ENCODE measurements around the gene MGMT. TPM values are rescaled to one million over a fixed set of nuclear protein-coding genes. Genes with fewer than 3 reads are reported as not detected.

Gene MGMT
- total RNA-seq, 1 experiment from 2014 or later, result 18.6 TPM

GRCh38 chr10:129760003-129760315, 292.9 kb downstream of the MGMT start:
- Histone ChIP-seq H3K36me3 (replicated peaks; ENCODE audit: control insufficient read depth, insufficient read depth, low read length) (no peaks in the 10 kb centered on the region), H3K4me3 (ENCODE audit: insufficient read depth, low read depth, low read length) (no peak overlapping the region), H3K27me3 (ENCODE audit: control insufficient read depth, insufficient read depth, low read length) (no peaks in the 10 kb centered on the region)
- no peak for DNase-seq

DNA sequence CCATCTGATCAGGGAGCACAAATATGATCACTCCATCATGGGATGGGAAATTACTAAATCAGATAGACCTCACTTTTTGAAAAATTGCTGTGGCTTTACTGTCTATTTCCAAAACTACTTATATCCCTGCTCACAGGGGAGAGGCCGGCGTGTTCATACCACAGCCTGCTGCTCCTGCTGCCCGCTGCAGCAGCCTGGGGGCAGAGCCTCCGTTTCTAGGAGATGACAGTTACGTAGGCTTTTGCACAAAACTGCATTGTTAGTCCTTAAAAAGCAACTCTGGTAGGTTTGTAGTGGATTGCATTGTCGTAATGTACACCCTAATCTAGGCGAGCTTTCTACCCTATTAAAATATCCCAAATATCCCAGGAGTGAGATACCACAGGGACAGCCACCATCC, 293.4 kb downstream of the MGMT start:
- Histone ChIP-seq H3K36me3 (replicated peaks; ENCODE audit: control insufficient read depth, insufficient read depth, low read length) (no peaks in the 10 kb centered on the region), H3K4me3 (ENCODE audit: insufficient read depth, low read depth, low read length) (no peak overlapping the region), H3K27me3 (ENCODE audit: control insufficient read depth, insufficient read depth, low read length) (no peaks in the 10 kb centered on the region)
- DNase-seq, result no peak

DNA sequence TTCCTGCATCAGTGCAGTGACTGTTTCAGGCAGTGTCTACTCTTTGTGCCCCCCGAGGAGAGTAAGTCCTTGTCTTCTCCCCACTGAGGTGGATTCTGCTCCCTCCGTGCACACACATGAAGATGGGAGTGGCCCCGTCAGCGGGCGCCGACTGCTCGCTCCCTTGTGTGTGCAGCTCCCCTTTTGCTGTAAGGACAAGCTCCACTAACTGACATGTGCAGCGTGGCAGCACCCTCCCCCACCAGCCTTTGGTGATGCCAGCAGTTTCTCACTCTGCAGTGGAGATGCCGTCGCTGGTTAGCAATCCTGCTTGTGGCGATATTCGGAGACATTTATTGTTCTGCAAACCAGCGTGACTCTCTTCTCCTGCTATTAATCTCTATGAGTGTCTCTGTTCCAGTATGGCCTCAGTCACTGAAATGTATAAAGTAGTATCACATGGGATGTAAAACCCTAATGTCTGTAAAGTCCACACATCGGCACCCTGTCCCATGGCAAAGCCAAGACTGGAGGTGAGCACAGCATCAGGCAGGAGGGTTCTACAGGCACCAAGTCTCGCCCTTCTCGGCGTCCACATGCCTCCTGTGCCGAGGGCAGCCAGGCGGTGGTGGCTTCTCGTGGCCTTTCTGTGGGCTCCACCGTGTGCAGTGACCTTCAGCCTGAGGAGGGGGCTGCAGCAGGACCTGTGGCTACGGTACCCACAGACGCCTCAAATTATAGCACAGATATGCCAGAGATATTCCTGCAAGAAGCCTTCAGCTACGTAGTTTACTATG, 294.3 kb downstream of the MGMT start:
- Histone ChIP-seq H3K4me3 (ENCODE audit: insufficient read depth, low read depth, low read length) (no peak overlapping the region), H3K36me3 (replicated peaks; ENCODE audit: control insufficient read depth, insufficient read depth, low read length) (no peaks in the 10 kb centered on the region), H3K27me3 (ENCODE audit: control insufficient read depth, insufficient read depth, low read length) (no peaks in the 10 kb centered on the region)
- DNase-seq, result no peak

- Histone ChIP-seq H3K27me3 (ENCODE audit: control insufficient read depth, insufficient read depth, low read length) (no peaks in the 10 kb centered on the region), H3K4me3 (ENCODE audit: insufficient read depth, low read depth, low read length) (no peak overlapping the region), H3K36me3 (replicated peaks; ENCODE audit: control insufficient read depth, insufficient read depth, low read length) (no peaks in the 10 kb centered on the region)
- no peak for DNase-seq
Measured at GRCh38 chr10:129761981-129762956, 295.2 kb downstream of the MGMT start.

- Histone ChIP-seq H3K27me3 (ENCODE audit: control insufficient read depth, insufficient read depth, low read length) (no peaks in the 10 kb centered on the region), H3K36me3 (replicated peaks; ENCODE audit: control insufficient read depth, insufficient read depth, low read length) (no peaks in the 10 kb centered on the region), H3K4me3 (ENCODE audit: insufficient read depth, low read depth, low read length) (no peak overlapping the region)
- DNase-seq, result no peak
Measured at GRCh38 chr10:129764011-129764900, 297.2 kb downstream of the MGMT start.

DNA sequence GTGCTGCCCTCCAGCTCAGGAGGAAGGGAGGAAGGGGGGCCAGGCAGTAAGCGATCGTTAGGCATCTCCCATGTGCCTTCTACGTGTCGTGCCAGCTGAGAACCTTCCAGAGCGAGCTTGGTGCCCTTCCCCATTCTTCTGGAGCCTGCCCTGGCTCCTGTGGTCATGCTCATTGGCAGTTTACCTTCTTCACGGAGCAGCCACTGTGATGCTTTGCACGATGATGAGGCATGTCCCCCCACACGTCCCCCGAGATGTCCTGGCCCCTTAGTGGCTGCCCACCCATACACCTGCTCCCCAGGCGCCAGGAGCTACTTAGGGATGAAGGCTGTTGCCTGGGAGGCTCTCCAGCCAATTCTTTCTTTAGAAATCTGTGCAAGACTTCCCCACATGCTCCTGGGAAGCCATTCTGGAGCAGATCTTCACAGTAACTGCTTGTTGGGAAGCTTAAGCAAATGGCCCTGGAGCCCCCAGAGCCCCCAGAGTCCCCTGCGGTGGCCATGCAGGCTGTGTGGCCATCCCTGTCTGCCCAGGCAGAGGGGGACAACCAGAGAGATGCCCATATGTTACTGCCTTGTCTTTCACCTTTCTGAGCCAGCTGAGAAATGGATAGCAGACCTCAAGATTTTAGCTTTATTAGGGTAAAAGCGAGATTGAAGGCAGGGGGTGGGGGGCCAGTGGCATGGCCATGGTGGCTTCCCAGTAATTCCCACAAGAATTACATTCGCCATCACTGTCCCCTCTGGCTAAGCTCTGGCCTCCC, 298.0 kb downstream of the MGMT start:
- H3K36me3 ChIP-seq (replicated peaks; ENCODE audit: control insufficient read depth, insufficient read depth, low read length), result no peaks in the 10 kb centered on the region
- H3K4me3 ChIP-seq (ENCODE audit: insufficient read depth, low read depth, low read length), result no peak overlapping the region
- DNase-seq, result no peak

DNA sequence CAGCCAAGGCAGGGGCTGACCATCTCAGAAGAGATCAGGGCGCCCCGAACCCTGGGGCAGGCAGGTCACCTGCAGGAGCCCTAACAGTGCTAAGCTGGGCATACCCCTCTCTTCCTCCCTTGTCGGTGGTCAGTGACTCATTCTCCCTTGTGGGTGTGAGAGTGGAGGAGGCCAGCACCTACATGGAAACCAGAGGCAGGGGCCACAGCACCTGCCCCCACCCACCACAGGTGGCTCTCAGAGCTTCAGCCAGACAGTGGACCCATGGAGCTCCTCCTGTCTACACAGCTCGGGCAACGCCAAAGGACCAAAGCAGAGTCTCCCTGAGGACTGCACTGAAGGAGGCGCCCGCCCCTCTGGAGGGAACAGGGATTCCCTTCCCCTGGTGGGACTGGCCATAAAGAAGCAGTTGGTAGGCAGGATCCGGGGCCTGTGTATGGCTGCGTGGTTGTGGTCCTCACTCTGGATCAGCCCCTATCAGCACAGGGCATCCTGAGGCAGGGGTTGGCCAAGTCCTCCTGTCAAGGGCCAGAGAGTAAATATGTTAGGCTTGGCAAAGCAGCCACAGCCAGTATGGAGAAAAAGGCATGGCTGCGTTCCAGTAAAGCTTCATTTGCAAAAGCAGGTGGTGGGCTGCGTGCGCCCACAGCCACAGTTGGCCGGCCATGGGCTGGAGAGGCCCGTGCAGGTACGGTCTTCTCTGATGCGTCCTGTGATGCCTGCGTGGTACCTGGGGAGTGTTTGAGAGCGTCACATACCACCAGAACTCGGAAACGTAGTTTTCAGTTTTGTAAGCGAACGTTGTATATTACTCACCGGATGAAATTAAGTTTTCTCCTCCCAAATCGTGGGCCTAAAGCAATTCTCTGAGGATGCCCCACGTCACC, 298.9 kb downstream of the MGMT start:
- no peak for DNase-seq
- no peaks in the 10 kb centered on the region for H3K27me3 ChIP-seq (ENCODE audit: control insufficient read depth, insufficient read depth, low read length)
- no peak overlapping the region for H3K4me3 ChIP-seq (ENCODE audit: insufficient read depth, low read depth, low read length)
- H3K36me3 ChIP-seq (replicated peaks; ENCODE audit: control insufficient read depth, insufficient read depth, low read length), result no peaks in the 10 kb centered on the region

More for the DNA sequence above, 298.0 kb downstream of the MGMT start:
- no peaks in the 10 kb centered on the region for H3K27me3 ChIP-seq (ENCODE audit: control insufficient read depth, insufficient read depth, low read length)

- Histone ChIP-seq H3K36me3 (replicated peaks; ENCODE audit: control insufficient read depth, insufficient read depth, low read length) (no peaks in the 10 kb centered on the region; the same call in 1 of the 2 replicates), H3K4me3 (ENCODE audit: insufficient read depth, low read depth, low read length) (no peak overlapping the region)
- DNase-seq, result peak; percentile 67
Measured at GRCh38 chr10:129766611-129767550, 299.8 kb downstream of the MGMT start.

DNA sequence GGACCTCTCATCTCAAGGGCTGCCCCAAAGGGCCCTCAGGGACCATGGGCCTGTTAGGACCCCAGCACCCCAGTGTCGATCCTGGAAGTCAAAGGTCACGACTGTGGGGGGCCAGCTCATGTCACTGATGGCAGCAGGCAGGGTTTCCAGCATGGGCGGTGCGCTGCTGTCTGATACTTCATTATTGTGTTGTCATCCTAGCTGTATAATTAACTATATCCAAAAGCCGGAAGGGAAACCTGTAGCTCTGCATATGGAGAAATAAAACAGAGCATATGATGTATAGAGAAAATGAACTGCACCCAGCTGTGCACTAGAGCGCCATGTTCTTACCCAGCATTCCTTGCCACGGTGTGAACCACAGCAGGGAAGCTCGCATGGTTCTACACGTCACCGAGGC, 300.7 kb downstream of the MGMT start:
- no peaks in the 10 kb centered on the region; the same call in 1 of the 2 replicates for H3K36me3 ChIP-seq (replicated peaks; ENCODE audit: control insufficient read depth, insufficient read depth, low read length)
- H3K27me3 ChIP-seq (ENCODE audit: control insufficient read depth, insufficient read depth, low read length), result no peaks in the 10 kb centered on the region
- no peak for DNase-seq
- no peak overlapping the region for H3K4me3 ChIP-seq (ENCODE audit: insufficient read depth, low read depth, low read length)

More at GRCh38 chr10:129766611-129767550, 299.8 kb downstream of the MGMT start:
- H3K27me3 ChIP-seq (ENCODE audit: control insufficient read depth, insufficient read depth, low read length), result no peaks in the 10 kb centered on the region

- H3K4me3 ChIP-seq (ENCODE audit: insufficient read depth, low read depth, low read length), result no peak overlapping the region
- H3K27me3 ChIP-seq (ENCODE audit: control insufficient read depth, insufficient read depth, low read length), result no peaks in the 10 kb centered on the region
- peak; percentile 91 for DNase-seq
- H3K36me3 ChIP-seq (replicated peaks; ENCODE audit: control insufficient read depth, insufficient read depth, low read length), result no peaks in the 10 kb centered on the region; the same call in 1 of the 2 replicates
Measured at GRCh38 chr10:129768437-129769355, 301.7 kb downstream of the MGMT start.

DNA sequence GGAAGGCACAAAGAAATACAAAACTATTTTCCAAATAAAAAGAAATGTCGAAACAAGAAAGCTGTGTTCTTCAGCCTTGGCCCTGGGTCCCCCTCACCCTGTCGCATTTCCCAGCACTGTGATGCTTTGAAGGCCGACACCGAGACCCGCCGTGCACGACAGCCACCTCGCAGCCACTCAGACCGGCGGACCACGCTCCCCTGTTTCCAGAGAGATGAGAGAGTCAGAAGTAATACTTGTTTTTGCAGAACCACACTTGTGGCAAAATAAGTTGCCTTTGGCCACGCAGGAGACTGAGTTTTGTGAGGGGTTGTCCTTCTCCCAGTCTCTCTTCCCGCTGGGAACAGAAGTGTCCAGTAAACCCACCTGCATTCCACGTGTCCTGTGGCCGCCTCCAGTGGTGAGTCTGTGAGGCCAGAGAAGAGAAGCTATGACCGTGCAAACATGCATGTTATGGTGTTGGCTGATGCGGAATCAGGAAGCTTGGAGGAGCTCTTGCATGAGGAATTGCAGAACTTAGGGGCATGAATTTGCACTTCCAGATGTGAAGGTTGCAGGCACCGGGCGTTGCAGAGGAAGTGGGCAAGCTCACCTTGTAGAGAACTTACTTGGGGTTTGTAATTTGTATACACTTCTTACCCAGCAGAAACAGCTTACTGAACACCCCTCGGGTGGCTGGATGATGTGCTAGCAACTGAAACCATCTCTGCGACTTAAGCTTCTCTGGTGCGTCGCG, 302.5 kb downstream of the MGMT start:
- Histone ChIP-seq H3K36me3 (replicated peaks; ENCODE audit: control insufficient read depth, insufficient read depth, low read length) (no peaks in the 10 kb centered on the region; the same call in 1 of the 2 replicates), H3K4me3 (ENCODE audit: insufficient read depth, low read depth, low read length) (no peak overlapping the region), H3K27me3 (ENCODE audit: control insufficient read depth, insufficient read depth, low read length) (no peaks in the 10 kb centered on the region)
- no peak for DNase-seq

Data from H7 (cell line).